IgD-negative memory B cell (primary cell): ENCODE results near the gene QRICH2. TPM values are rescaled to one million over a fixed set of nuclear protein-coding genes. Genes with fewer than 3 reads are reported as not detected.
"Not testable (repeated sequence)": the region's sequence is repeated elsewhere in the genome, so short reads cannot be mapped to it uniquely, and the experiment has no call there.

Source experiments
- H3K27ac Mint-ChIP-seq, 3 donors: one replicate each; pipeline ENCODE4 v1.8.0; 2020 to 2022; ENCODE audit warnings: mild to moderate bottlenecking in 3 of 3, mixed read lengths in 3 of 3, moderate library complexity in 1 of 3
- H3K27me3 Mint-ChIP-seq: one replicate; pipeline ENCODE4 v1.8.0; 2021; ENCODE audit warnings: mixed read lengths
- H3K36me3 Mint-ChIP-seq: one replicate; pipeline ENCODE4 v1.8.0; 2020; ENCODE audit warnings: mild to moderate bottlenecking, mixed read lengths
- H3K4me1 Mint-ChIP-seq, 3 donors: one replicate each; pipeline ENCODE4 v1.8.0; 2020 to 2022; ENCODE audit warnings: mixed read lengths in 3 of 3, mild to moderate bottlenecking in 1 of 3
- H3K4me3 Mint-ChIP-seq, 4 donors: one replicate each; pipeline ENCODE4 v1.8.0; 2020 to 2022; ENCODE audit warnings: mild to moderate bottlenecking in 4 of 4, mixed read lengths in 4 of 4, moderate library complexity in 3 of 4
- H3K9me3 Mint-ChIP-seq, 3 donors: one replicate each; pipeline ENCODE4 v1.8.0; 2020 to 2021; ENCODE audit warnings: mixed read lengths in 3 of 3, mild to moderate bottlenecking in 1 of 3
- polyA plus RNA-seq: library from polyadenylated mRNA; unstranded; fragments of 300-500 nt; fragmentation: Illumina TruSeq; gene quantifications from one replicate; pipeline ENCODE4 v1.2.3, GENCODE V29; 2021

Gene QRICH2
- polyA plus RNA-seq, 1 donor from 2014 or later: 0.14 TPM

- Mint-ChIP-seq H3K4me1 (peaks cover 14 to 20% (median 17%) of the 10 kb centered on the region in 3 donors), H3K36me3 (no peaks in the 10 kb centered on the region), H3K27me3 (peaks cover 30% of the 10 kb centered on the region), H3K4me3 (peak overlapping the region; percentile 24 to 92 (median 69)), H3K9me3 (no peaks in the 10 kb centered on the region), H3K27ac (peak overlapping the region in 1 of 3 donors; percentile 22)
Measured at GRCh38 chr17:76241691-76242255, 66.3 kb downstream of the QRICH2 start.

- no peaks in the 10 kb centered on the region for H3K36me3 Mint-ChIP-seq
- peaks cover 30% of the 10 kb centered on the region for H3K27me3 Mint-ChIP-seq
- H3K9me3 Mint-ChIP-seq: no peaks in the 10 kb centered on the region
- peaks cover 8 to 14% (median 11%) of the 10 kb centered on the region in 3 donors for H3K4me1 Mint-ChIP-seq
- H3K4me3 Mint-ChIP-seq: peak overlapping the region; percentile 57 to 93 (median 86)
- H3K27ac Mint-ChIP-seq: peak overlapping the region in 2 of 3 donors; percentile 19 to 22
Measured at GRCh38 chr17:76241204-76241538, 66.9 kb downstream of the QRICH2 start.

GRCh38 chr17:76240461-76241203 lies 67.4 kb downstream of the QRICH2 start, which contains the start of gene RNF157:
Gene RNF157 (minus strand): TSS chr17:76240493. CDS start chr17:76240240, 253 bp downstream.
- Mint-ChIP-seq H3K9me3 (no peaks in the 10 kb centered on the region), H3K4me1 (peaks cover 8 to 13% (median 9%) of the 10 kb centered on the region in 3 donors), H3K36me3 (no peaks in the 10 kb centered on the region), H3K27ac (peak within 1 kb of the TSS in 2 of 3 donors; percentile 19 to 22), H3K27me3 (peaks cover 28% of the 10 kb centered on the region), H3K4me3 (peak within 1 kb of the TSS; percentile 76 to 93 (median 86))

GRCh38 chr17:76239538-76240274 lies 68.4 kb downstream of the QRICH2 start:
- peak overlapping the region; percentile 65 to 83 (median 76) for H3K4me3 Mint-ChIP-seq
- no peak overlapping the region for H3K27ac Mint-ChIP-seq
- peaks cover 8 to 13% (median 9%) of the 10 kb centered on the region in 3 donors for H3K4me1 Mint-ChIP-seq
- peaks cover 26% of the 10 kb centered on the region for H3K27me3 Mint-ChIP-seq
- H3K9me3 Mint-ChIP-seq: no peaks in the 10 kb centered on the region
- H3K36me3 Mint-ChIP-seq: no peaks in the 10 kb centered on the region

- Mint-ChIP-seq H3K36me3 (no peaks in the 10 kb centered on the region), H3K27ac (peak overlapping the region in 1 of 3 donors; percentile 39), H3K27me3 (peaks cover 25% of the 10 kb centered on the region), H3K4me3 (peak overlapping the region; percentile 48 to 83 (median 76)), H3K9me3 (no peaks in the 10 kb centered on the region), H3K4me1 (peaks cover 9 to 13% (median 11%) of the 10 kb centered on the region in 3 donors)
Measured at GRCh38 chr17:76238847-76239537, 69.1 kb downstream of the QRICH2 start.

GRCh38 chr17:76237859-76238313 lies 70.2 kb downstream of the QRICH2 start:
- Mint-ChIP-seq H3K9me3 (no peaks in the 10 kb centered on the region), H3K4me1 (peaks cover 9 to 13% (median 12%) of the 10 kb centered on the region in 3 donors), H3K27ac (no peak overlapping the region), H3K4me3 (peak overlapping the region in 2 of 4 donors; percentile 22 to 76), H3K27me3 (peaks cover 22% of the 10 kb centered on the region), H3K36me3 (no peaks in the 10 kb centered on the region)

- Mint-ChIP-seq H3K27me3 (peaks cover 14% of the 10 kb centered on the region), H3K4me1 (peaks cover 8 to 13% (median 10%) of the 10 kb centered on the region in 3 donors), H3K27ac (no peak overlapping the region), H3K9me3 (no peaks in the 10 kb centered on the region), H3K4me3 (peak overlapping the region in 1 of 4 donors; percentile 58), H3K36me3 (peaks cover 2% of the 10 kb centered on the region)
Measured at GRCh38 chr17:76236603-76237002, 71.5 kb downstream of the QRICH2 start.

- Mint-ChIP-seq H3K9me3 (no peaks in the 10 kb centered on the region), H3K27ac (no peak overlapping the region), H3K36me3 (peaks cover 2% of the 10 kb centered on the region), H3K4me3 (no peak overlapping the region), H3K27me3 (peaks cover 7% of the 10 kb centered on the region), H3K4me1 (peaks cover 3 to 7% (median 5%) of the 10 kb centered on the region in 3 donors)
Measured at GRCh38 chr17:76235883-76236282, 72.2 kb downstream of the QRICH2 start.

- Mint-ChIP-seq H3K36me3 (peaks cover 2% of the 10 kb centered on the region), H3K27ac (no peak overlapping the region), H3K4me3 (no peak overlapping the region), H3K4me1 (peaks cover 2 to 5% (median 4%) of the 10 kb centered on the region in 3 donors), H3K9me3 (no peaks in the 10 kb centered on the region), H3K27me3 (peaks cover 6% of the 10 kb centered on the region)
Measured at GRCh38 chr17:76234354-76234679, 73.8 kb downstream of the QRICH2 start.

GRCh38 chr17:76233588-76234353 lies 74.3 kb downstream of the QRICH2 start:
- Mint-ChIP-seq H3K9me3 (peaks cover 0 to 1% (median 0%) of the 10 kb centered on the region in 3 donors), H3K4me3 (no peak overlapping the region), H3K4me1 (peaks cover 2 to 5% (median 5%) of the 10 kb centered on the region in 3 donors), H3K27ac (no peak overlapping the region), H3K36me3 (peaks cover 5% of the 10 kb centered on the region), H3K27me3 (peaks cover 5% of the 10 kb centered on the region)

GRCh38 chr17:76232342-76232741 lies 75.7 kb downstream of the QRICH2 start:
- Mint-ChIP-seq H3K9me3 (peaks cover 0 to 3% (median 0%) of the 10 kb centered on the region in 3 donors), H3K27ac (no peak overlapping the region), H3K27me3 (peaks cover 4% of the 10 kb centered on the region), H3K4me3 (no peak overlapping the region), H3K4me1 (peaks cover 0 to 8% (median 5%) of the 10 kb centered on the region in 3 donors), H3K36me3 (peaks cover 5% of the 10 kb centered on the region)

- not testable (repeated sequence) for H3K4me1 Mint-ChIP-seq, H3K27ac Mint-ChIP-seq, H3K9me3 Mint-ChIP-seq, H3K4me3 Mint-ChIP-seq, H3K36me3 Mint-ChIP-seq, H3K27me3 Mint-ChIP-seq
Measured at GRCh38 chr17:76226749-76227148, 81.3 kb downstream of the QRICH2 start.

GRCh38 chr17:76225373-76226086 lies 82.5 kb downstream of the QRICH2 start:
- H3K4me1 Mint-ChIP-seq, H3K4me3 Mint-ChIP-seq, H3K36me3 Mint-ChIP-seq, H3K9me3 Mint-ChIP-seq, H3K27ac Mint-ChIP-seq, H3K27me3 Mint-ChIP-seq: not testable (repeated sequence)
